ENCODE data around the gene NQO1.

Gene NQO1

DNA sequence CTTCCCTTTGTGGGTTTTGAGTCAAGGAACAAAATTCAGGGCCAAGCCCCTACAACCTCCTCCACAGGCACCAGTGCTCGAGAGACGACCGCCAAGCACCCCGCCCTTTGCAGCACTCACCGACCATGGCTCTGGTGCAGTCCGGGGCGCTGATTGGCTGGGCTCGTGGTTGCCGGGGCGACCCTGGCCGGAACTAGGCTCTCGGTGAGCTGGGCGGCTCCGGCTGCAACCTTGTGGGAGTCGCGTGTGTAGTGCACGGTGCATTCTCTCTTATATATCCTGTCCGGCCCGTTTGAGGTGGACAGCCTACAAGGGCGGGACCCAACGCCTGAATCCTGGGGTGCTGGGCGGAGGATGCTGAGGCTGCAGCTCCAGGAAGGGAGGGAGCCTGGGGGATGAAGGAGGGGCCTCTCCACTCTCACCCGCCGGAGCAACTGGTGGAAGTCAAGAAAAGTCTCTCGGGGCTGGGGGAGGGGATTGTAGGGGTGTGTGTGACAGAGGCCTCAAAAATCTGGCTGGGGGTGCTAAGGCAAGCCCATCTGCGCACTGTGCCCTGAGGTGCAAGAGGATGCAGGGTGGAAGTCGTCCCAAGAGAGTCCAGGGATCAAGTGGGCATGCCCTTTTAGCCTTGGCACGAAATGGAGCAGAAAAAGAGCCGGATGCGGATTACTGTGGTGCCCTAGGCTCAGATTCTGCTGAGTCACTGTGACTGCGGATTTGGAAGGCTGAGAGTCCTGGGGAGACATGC is at the start of gene NQO1:
NQO1 (minus strand) TSS at position 248 of the 748 bp plus-strand sequence; CDS start at position 127, 121 bp downstream.
- DNase-seq: peak; percentile 93
- TF ChIP-seq, protein P1, sequence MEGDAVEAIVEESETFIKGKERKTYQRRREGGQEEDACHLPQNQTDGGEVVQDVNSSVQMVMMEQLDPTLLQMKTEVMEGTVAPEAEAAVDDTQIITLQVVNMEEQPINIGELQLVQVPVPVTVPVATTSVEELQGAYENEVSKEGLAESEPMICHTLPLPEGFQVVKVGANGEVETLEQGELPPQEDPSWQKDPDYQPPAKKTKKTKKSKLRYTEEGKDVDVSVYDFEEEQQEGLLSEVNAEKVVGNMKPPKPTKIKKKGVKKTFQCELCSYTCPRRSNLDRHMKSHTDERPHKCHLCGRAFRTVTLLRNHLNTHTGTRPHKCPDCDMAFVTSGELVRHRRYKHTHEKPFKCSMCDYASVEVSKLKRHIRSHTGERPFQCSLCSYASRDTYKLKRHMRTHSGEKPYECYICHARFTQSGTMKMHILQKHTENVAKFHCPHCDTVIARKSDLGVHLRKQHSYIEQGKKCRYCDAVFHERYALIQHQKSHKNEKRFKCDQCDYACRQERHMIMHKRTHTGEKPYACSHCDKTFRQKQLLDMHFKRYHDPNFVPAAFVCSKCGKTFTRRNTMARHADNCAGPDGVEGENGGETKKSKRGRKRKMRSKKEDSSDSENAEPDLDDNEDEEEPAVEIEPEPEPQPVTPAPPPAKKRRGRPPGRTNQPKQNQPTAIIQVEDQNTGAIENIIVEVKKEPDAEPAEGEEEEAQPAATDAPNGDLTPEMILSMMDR (IDR thresholded peaks at IDR 0.05; ENCODE audit: borderline replicate concordance, extremely low read depth, low read length, poor library complexity, severe bottlenecking): no peak
- no peak for TF ChIP-seq EZH2 (IDR thresholded peaks at IDR 0.05; ENCODE audit: borderline replicate concordance, low read depth, low read length, severe bottlenecking)
- Histone ChIP-seq H3K9ac (ENCODE audit: low read depth, low read length) (peak within 1 kb of the TSS; percentile 58), H3K9me3 (ENCODE audit: insufficient read depth, low read length, severe bottlenecking) (no peaks in the 10 kb centered on the region), H3K27ac (ENCODE audit: low read length) (peak within 1 kb of the TSS; percentile 86), H3K4me3 (ENCODE audit: low read depth in 1 of 2, low read length in 2 of 2) (peak within 1 kb of the TSS; percentile 23 to 61), H3K4me1 (ENCODE audit: insufficient read depth, low read length) (peaks cover 33% of the 10 kb centered on the region), H3K4me2 (ENCODE audit: insufficient read depth, low read length) (peak within 1 kb of the TSS; percentile 84), H4K20me1 (ENCODE audit: insufficient read depth, low read length) (no peaks in the 10 kb centered on the region), H3K36me3 (ENCODE audit: insufficient read depth, low read length) (no peaks in the 10 kb centered on the region), H3K79me2 (ENCODE audit: insufficient read depth, low read length) (peaks cover 7% of the 10 kb centered on the region), H2AFZ (ENCODE audit: low read depth, low read length) (peak within 1 kb of the TSS; percentile 89), H3K27me3 (ENCODE audit: insufficient read depth, low read length, poor library complexity) (no peaks in the 10 kb centered on the region)
- ATAC-seq (ENCODE audit: insufficient read depth, low read depth): peak; percentile 96

DNA sequence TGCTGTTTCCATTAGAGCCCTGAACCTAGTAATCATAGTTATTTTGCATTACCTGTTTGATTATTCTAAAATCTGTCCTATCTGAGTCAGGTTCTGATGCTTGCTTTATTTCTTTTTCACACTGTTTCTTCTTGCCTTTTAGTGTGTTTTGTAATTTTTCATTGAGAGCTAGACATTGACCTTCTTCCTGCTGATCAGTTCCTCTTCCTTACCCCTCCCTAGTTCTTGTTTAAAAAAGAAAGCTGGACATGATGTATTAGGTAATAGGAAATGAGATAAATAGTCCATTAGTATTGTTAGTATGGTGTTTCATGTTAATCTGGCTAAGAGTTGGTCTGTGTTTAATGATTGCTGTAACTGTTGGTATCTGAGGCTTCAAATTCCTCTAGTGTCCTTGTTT is 49.2 kb upstream of the NQO1 start:
- peaks cover 9% of the 10 kb centered on the region for H3K9me3 ChIP-seq (ENCODE audit: insufficient read depth, low read length, severe bottlenecking)
- H3K27ac ChIP-seq (ENCODE audit: low read length): no peak overlapping the region
- no peaks in the 10 kb centered on the region for H3K27me3 ChIP-seq (ENCODE audit: insufficient read depth, low read length, poor library complexity)
- no peaks in the 10 kb centered on the region for H4K20me1 ChIP-seq (ENCODE audit: insufficient read depth, low read length)
- ATAC-seq (ENCODE audit: insufficient read depth, low read depth): no peak
- no peaks in the 10 kb centered on the region for H3K4me1 ChIP-seq (ENCODE audit: insufficient read depth, low read length)
- DNase-seq: no peak
- no peak overlapping the region for H3K4me3 ChIP-seq (ENCODE audit: low read depth in 1 of 2, low read length in 2 of 2)
- H3K79me2 ChIP-seq (ENCODE audit: insufficient read depth, low read length): peaks cover 13% of the 10 kb centered on the region; the same call in 1 of the 2 replicates
- no peak overlapping the region for H2AFZ ChIP-seq (ENCODE audit: low read depth, low read length)
- H3K36me3 ChIP-seq (ENCODE audit: insufficient read depth, low read length): no peaks in the 10 kb centered on the region
- H3K9ac ChIP-seq (ENCODE audit: low read depth, low read length): no peak overlapping the region
- TF ChIP-seq EZH2 (IDR thresholded peaks at IDR 0.05; ENCODE audit: borderline replicate concordance, low read depth, low read length, severe bottlenecking): no peak
- TF ChIP-seq, protein P1 (IDR thresholded peaks at IDR 0.05; ENCODE audit: borderline replicate concordance, extremely low read depth, low read length, poor library complexity, severe bottlenecking): no peak
- H3K4me2 ChIP-seq (ENCODE audit: insufficient read depth, low read length): no peak overlapping the region

DNA sequence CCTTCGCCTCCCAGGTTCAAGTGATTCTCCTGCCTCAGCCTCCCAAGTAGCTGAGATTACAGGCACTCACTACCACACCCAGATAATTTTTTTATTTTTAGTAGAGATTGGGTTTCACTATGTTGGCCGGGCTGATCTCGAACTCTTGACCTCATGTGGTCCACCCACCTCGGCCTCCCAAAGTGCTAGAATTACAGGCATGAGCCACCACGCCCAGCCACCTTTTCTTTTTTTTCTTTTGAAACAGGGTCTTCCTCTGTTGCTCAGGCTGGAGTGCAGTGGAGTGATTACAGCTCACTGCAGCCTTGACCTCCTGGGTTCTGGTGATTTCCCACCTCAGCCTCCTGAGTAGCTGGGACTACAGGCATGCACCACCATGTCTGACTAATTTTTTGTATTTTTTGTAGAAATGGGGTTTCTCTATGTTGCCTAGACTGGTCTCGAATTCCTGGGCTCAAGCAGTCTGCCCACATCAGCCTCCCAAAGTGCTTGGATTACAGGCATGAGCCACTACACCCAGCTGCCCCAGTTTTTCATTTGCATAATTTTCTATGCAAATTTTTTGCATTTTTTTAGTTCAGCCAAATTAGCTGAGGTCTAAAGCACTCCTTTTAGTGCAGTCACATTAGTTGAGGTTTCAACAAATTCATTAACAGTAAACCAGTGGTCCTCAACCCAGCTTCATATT is 47.0 kb upstream of the NQO1 start:
- H3K9me3 ChIP-seq (ENCODE audit: insufficient read depth, low read length, severe bottlenecking): peaks cover 9% of the 10 kb centered on the region
- no peaks in the 10 kb centered on the region for H4K20me1 ChIP-seq (ENCODE audit: insufficient read depth, low read length)
- no peak overlapping the region for H2AFZ ChIP-seq (ENCODE audit: low read depth, low read length)
- no peak overlapping the region for H3K27ac ChIP-seq (ENCODE audit: low read length)
- H3K4me2 ChIP-seq (ENCODE audit: insufficient read depth, low read length): no peak overlapping the region
- no peak for DNase-seq
- H3K9ac ChIP-seq (ENCODE audit: low read depth, low read length): no peak overlapping the region
- H3K4me3 ChIP-seq (ENCODE audit: low read depth in 1 of 2, low read length in 2 of 2): no peak overlapping the region
- TF ChIP-seq, protein P1 (IDR thresholded peaks at IDR 0.05; ENCODE audit: borderline replicate concordance, extremely low read depth, low read length, poor library complexity, severe bottlenecking): no peak
- no peak for TF ChIP-seq EZH2 (IDR thresholded peaks at IDR 0.05; ENCODE audit: borderline replicate concordance, low read depth, low read length, severe bottlenecking)
- H3K4me1 ChIP-seq (ENCODE audit: insufficient read depth, low read length): no peaks in the 10 kb centered on the region
- peaks cover 13% of the 10 kb centered on the region; the same call in 1 of the 2 replicates for H3K79me2 ChIP-seq (ENCODE audit: insufficient read depth, low read length)
- H3K27me3 ChIP-seq (ENCODE audit: insufficient read depth, low read length, poor library complexity): no peaks in the 10 kb centered on the region
- no peak for ATAC-seq (ENCODE audit: insufficient read depth, low read depth)
- no peaks in the 10 kb centered on the region for H3K36me3 ChIP-seq (ENCODE audit: insufficient read depth, low read length)

Measured in DND-41 (cell line).